ENCODE results near the gene ZNF24.

ZNF24 gene

GRCh38 chr18:35352778-35353177 is 8.6 kb upstream of the ZNF24 start:
- DNase-seq = no peak

- no peak for DNase-seq
Observed at GRCh38 chr18:35352283-35352682, 8.1 kb upstream of the ZNF24 start.

GRCh38 chr18:35348001-35348400 is 3.8 kb upstream of the ZNF24 start:
- DNase-seq = no peak

GRCh38 chr18:35345950-35346349 is 1.7 kb upstream of the ZNF24 start:
- no peak for DNase-seq

- peak; percentile 61 to 88 for DNase-seq
Observed at GRCh38 chr18:35345460-35345921, 1.3 kb upstream of the ZNF24 start.

- peak in 1 of 2 donors; percentile 83 for DNase-seq
Observed at GRCh38 chr18:35344736-35345459, 678 bp upstream of the ZNF24 start.

- DNase-seq = no peak
Observed at GRCh38 chr18:35343488-35343935, 708 bp downstream of the ZNF24 start.

GRCh38 chr18:35337286-35337685 is 6.9 kb downstream of the ZNF24 start:
- DNase-seq = no peak

GRCh38 chr18:35335866-35336265 is 8.4 kb downstream of the ZNF24 start:
- no peak for DNase-seq

- DNase-seq = no peak
Observed at GRCh38 chr18:35334821-35335220, 9.4 kb downstream of the ZNF24 start.

GRCh38 chr18:35334212-35334611 is 10.0 kb downstream of the ZNF24 start:
- no peak for DNase-seq

GRCh38 chr18:35331367-35332087 is 12.7 kb downstream of the ZNF24 start:
- DNase-seq = no peak

GRCh38 chr18:35328868-35329267 is 15.4 kb downstream of the ZNF24 start:
- no peak for DNase-seq

GRCh38 chr18:35326695-35327387 is 17.4 kb downstream of the ZNF24 start:
- DNase-seq = no peak

GRCh38 chr18:35324926-35325655 is 19.1 kb downstream of the ZNF24 start:
- DNase-seq = no peak

- DNase-seq = no peak
Observed at GRCh38 chr18:35322486-35323458, 21.4 kb downstream of the ZNF24 start.

- DNase-seq = no peak
Observed at GRCh38 chr18:35311496-35311895, 32.7 kb downstream of the ZNF24 start.

- DNase-seq = no peak
Observed at GRCh38 chr18:35306588-35307250, 37.5 kb downstream of the ZNF24 start.

GRCh38 chr18:35303610-35304009 is 40.6 kb downstream of the ZNF24 start:
- DNase-seq = no peak

GRCh38 chr18:35296060-35296459 is 48.2 kb downstream of the ZNF24 start:
- DNase-seq = no peak

- no peak for DNase-seq
Observed at GRCh38 chr18:35291166-35291565, 53.1 kb downstream of the ZNF24 start.
